ENCODE measurements around the gene ADARB1. TPM values are rescaled to one million over a fixed set of nuclear protein-coding genes. Genes with fewer than 3 reads are reported as not detected.

The ADARB1 gene
- total and polyA plus RNA-seq, 9 donors = 17.3 to 32.1 (median 25.2) TPM

DNA sequence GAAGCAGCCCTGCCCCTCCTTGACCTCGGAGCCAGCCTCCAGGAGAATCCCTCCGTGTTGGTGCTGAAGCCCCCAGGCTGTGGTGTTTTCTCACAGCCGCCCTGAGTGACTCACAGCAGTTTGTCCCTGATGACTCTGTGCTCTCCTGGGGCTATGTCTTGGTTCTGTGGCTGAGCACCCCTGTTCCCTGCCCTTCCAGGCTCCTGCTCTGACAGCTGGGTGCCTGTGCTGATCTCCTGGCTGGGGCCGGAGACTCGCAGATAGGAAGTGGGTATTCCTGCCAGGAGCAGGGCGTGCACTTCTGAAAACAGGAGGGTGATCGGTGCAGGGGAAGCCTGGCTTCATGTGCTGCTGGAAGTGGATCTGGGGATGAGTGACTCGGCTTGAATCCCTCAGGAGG is 178.8 kb downstream of the ADARB1 start:
- Histone ChIP-seq H3K36me3 (ENCODE audit: control insufficient read depth, insufficient read depth, low read length) (no peaks in the 10 kb centered on the region), H3K9me3 (replicated peaks; ENCODE audit: control insufficient read depth, low read depth, low read length) (peaks cover 2% of the 10 kb centered on the region), H3K4me3 (ENCODE audit: low read length) (no peak overlapping the region), H3K27ac (ENCODE audit: low read length) (no peak overlapping the region), H3K27me3 (ENCODE audit: control insufficient read depth, insufficient read depth, low read length) (peaks cover 9% of the 10 kb centered on the region), H3K4me1 (ENCODE audit: control insufficient read depth, insufficient read depth, low read length) (peaks cover 37% of the 10 kb centered on the region)
- 30% methylated on average over 7 of the region's 8 CpGs for WGBS (ENCODE audit: insufficient coverage)
- no peak for DNase-seq

DNA sequence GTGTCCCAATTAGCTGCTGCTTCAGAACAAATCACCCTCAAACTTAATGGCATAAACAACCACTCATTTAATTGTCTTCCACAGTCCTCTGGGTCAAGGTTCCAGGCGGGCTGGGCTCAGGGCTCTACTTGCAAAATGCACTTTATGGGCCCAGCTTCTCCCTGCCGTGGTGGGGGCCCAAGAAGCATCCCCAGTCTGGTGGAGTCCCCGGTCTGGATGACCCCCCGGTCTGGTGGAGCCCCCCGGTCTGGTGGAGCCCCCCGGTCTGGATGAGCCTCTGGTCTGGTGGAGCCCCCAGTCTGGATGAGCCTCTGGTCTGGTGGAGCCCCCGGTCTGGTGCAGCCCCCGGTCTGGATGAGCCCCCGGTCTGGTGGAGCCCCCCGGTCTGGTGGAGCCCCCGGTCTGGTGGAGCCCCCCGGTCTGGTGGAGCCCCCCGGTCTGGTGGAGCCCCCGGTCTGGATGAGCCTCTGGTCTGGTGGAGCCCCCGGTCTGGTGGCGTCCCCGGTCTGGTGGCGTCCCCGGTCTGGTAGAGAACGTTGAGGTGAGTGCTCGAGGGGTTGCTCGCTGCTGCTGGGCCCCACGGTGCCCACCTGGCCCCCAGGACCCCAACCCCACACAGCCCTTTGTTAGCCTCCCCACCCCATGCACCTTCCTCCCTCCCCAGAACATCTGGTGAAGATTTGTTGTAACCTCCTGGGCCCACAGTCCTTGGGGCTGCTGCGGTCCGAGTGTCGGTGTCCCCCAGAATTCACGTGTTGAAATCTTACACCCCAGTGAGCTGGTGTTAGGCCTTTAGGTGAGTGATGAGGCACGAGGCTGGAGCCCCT is 179.5 kb downstream of the ADARB1 start:
- no peak overlapping the region for H3K27ac ChIP-seq (ENCODE audit: low read length)
- DNase-seq = no peak
- peaks cover 12% of the 10 kb centered on the region for H3K27me3 ChIP-seq (ENCODE audit: control insufficient read depth, insufficient read depth, low read length)
- peaks cover 2% of the 10 kb centered on the region for H3K9me3 ChIP-seq (replicated peaks; ENCODE audit: control insufficient read depth, low read depth, low read length)
- no peak overlapping the region for H3K4me3 ChIP-seq (ENCODE audit: low read length)
- WGBS (ENCODE audit: insufficient coverage) = 49% methylated on average over 12 of the region's 28 CpGs
- no peaks in the 10 kb centered on the region for H3K36me3 ChIP-seq (ENCODE audit: control insufficient read depth, insufficient read depth, low read length)
- peaks cover 36% of the 10 kb centered on the region for H3K4me1 ChIP-seq (ENCODE audit: control insufficient read depth, insufficient read depth, low read length)

DNA sequence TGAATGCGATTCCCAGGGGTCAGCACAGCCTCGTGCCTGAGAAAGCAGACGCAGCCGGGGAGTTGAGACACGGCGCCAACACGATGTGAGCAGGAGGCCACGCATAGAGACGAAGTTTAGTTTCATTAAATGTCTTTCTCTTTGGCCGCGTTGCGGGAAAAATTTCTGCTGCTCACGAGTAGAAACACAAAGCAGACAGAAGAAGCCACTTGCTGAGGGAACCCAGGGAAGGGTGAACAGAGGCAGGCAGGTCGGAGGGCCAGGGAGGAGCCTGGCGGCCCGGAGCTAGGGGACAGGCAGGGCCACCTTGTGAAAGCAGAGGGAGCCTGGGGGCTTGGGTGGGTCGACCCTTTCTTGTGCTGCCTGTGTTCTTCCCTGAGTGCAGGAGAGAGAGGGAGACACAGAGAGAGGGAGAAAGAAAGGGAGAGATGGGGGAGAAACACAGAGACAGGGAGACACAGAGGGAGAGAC is 180.1 kb downstream of the ADARB1 start:
- H3K4me3 ChIP-seq (ENCODE audit: low read length) = no peak overlapping the region
- no peak for DNase-seq
- whole genome bisulfite sequencing (ENCODE audit: insufficient coverage) = 44% methylated on average over 16 of the region's 17 CpGs
- no peak overlapping the region for H3K27ac ChIP-seq (ENCODE audit: low read length)
- peaks cover 2% of the 10 kb centered on the region for H3K9me3 ChIP-seq (replicated peaks; ENCODE audit: control insufficient read depth, low read depth, low read length)
- H3K4me1 ChIP-seq (ENCODE audit: control insufficient read depth, insufficient read depth, low read length) = peaks cover 33% of the 10 kb centered on the region
- no peaks in the 10 kb centered on the region for H3K36me3 ChIP-seq (ENCODE audit: control insufficient read depth, insufficient read depth, low read length)
- H3K27me3 ChIP-seq (ENCODE audit: control insufficient read depth, insufficient read depth, low read length) = peaks cover 17% of the 10 kb centered on the region

DNA sequence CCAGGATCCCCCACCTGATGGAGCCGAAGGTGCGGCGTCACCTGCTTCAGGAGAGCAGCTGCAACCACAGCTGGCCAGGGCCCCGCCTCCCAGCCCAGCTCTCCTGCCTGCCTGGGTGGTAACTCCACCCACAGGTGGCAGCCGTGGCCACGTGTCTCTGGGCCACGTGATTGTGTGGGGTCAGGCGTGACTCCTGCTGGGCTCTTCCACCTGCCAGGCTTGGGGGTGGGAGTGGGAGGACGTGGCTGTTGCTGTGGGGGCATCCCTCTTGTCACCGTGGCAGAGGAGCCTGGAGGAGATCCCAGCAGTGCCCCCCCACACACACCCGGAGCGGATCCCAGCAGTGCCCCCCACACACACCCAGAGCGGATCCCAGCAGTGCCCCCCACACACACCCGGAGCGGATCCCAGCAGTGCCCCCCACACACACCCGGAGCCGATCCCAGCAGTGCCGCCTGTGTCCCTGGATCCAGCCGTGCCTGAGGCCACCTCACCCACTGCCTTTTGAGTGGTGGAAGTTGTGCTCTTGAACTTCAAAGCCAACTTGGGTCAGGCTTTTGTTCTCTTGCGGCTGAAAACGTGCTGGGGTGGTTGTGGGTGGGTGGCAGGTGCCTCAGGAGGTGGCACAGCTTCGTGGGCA is 181.1 kb downstream of the ADARB1 start:
- WGBS (ENCODE audit: insufficient coverage) = 96% methylated on average over 9 of the region's 22 CpGs
- Histone ChIP-seq H3K9me3 (replicated peaks; ENCODE audit: control insufficient read depth, low read depth, low read length) (peaks cover 2% of the 10 kb centered on the region), H3K4me1 (ENCODE audit: control insufficient read depth, insufficient read depth, low read length) (peaks cover 33% of the 10 kb centered on the region), H3K4me3 (ENCODE audit: low read length) (no peak overlapping the region), H3K27ac (ENCODE audit: low read length) (no peak overlapping the region), H3K27me3 (ENCODE audit: control insufficient read depth, insufficient read depth, low read length) (peaks cover 18% of the 10 kb centered on the region), H3K36me3 (ENCODE audit: control insufficient read depth, insufficient read depth, low read length) (no peaks in the 10 kb centered on the region)
- no peak for DNase-seq

DNA sequence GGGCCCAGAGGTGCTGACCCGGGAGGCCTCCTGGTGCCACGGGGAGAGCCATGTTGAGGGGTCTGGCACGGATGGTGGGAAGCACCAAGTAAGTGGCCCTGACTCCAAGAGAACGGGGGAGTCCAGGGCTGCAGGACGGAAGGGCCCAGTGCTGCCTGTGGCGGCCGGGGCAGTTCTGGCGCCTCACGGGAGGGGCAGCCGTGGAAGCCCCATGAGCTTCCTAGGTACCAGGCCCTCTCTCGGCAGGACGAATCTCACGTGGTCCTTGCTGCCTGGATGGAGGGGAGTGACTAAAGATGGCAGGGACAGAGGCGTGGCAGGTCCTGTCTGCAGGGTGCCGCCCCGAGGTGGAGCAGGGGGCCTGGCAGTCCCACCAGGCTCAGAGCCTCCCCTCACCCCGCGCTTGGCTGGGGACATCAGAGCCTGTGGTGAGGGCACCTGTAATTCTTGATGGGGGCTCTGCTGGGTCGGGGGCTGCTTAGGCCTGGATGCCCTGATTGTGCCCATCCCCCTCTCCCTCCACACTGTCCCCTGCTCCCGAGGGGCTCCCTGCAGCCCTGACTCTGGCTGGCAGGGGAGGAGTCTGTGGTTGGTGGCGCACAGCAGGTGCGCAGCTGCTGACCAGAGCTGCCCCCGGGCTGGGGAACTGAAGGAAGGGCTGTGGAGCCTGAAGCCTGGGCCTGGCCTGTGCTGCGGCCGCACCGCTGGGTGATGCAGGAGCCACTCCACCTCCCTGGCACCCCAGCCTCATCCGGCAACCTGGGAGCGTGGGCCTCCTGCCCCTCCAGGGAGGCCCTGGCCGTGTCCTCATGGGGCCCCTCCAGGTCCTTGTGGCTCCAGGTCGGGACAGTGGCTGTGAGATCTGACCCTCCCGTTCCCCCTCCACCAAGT is 181.9 kb downstream of the ADARB1 start:
- 74% methylated on average over 23 of the region's 31 CpGs for WGBS (ENCODE audit: insufficient coverage)
- Histone ChIP-seq H3K27ac (ENCODE audit: low read length) (no peak overlapping the region), H3K27me3 (ENCODE audit: control insufficient read depth, insufficient read depth, low read length) (peaks cover 18% of the 10 kb centered on the region)

DNA sequence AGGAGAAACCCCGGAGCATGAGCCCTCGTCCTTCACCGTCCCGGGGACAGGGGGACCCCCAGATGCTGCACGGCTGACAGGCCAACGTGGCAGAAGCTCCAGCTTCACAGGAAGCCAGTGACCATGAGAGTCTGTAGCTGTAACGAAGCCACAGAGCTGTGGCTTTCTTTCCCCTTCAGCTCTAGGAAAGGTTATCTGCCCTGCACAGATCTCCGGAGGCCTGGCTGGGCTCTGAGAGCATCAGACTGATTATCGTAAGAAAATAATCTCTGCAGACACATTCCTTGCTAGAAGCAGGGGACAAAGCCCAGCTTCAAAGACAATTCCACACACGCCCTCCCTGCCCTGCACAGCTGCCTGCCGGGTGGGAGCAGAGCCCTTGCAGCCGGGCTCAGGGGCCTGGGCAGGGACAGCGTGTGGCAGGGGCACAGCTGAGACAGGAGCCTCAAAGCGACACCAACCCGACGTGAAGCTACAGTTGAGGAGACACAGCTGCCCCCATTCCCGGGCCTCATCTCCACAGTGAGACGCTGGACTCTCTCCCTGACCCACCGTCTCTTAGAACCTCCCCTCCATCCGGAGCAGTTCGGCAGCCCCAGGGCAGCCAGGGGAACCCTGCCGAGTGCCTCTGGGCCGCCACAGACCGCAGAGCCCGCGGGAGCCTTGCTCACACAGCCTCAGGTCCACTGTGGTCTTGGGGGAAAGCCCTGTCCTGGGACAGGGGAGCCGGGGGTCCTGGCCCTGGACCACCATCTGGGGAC is 182.7 kb downstream of the ADARB1 start:
- Histone ChIP-seq H3K4me3 (ENCODE audit: low read length) (no peak overlapping the region), H3K27ac (ENCODE audit: low read length) (no peak overlapping the region), H3K4me1 (ENCODE audit: control insufficient read depth, insufficient read depth, low read length) (peaks cover 33% of the 10 kb centered on the region), H3K36me3 (ENCODE audit: control insufficient read depth, insufficient read depth, low read length) (peaks cover 4% of the 10 kb centered on the region), H3K27me3 (ENCODE audit: control insufficient read depth, insufficient read depth, low read length) (peaks cover 18% of the 10 kb centered on the region), H3K9me3 (replicated peaks; ENCODE audit: control insufficient read depth, low read depth, low read length) (no peaks in the 10 kb centered on the region)
- no peak for DNase-seq
- WGBS (ENCODE audit: insufficient coverage) = 28% methylated on average over 22 of the region's 27 CpGs

More for the DNA sequence above, 181.9 kb downstream of the ADARB1 start:
- H3K36me3 ChIP-seq (ENCODE audit: control insufficient read depth, insufficient read depth, low read length) = no peaks in the 10 kb centered on the region
- no peaks in the 10 kb centered on the region for H3K9me3 ChIP-seq (replicated peaks; ENCODE audit: control insufficient read depth, low read depth, low read length)
- DNase-seq = no peak
- peaks cover 33% of the 10 kb centered on the region for H3K4me1 ChIP-seq (ENCODE audit: control insufficient read depth, insufficient read depth, low read length)
- H3K4me3 ChIP-seq (ENCODE audit: low read length) = no peak overlapping the region

DNA sequence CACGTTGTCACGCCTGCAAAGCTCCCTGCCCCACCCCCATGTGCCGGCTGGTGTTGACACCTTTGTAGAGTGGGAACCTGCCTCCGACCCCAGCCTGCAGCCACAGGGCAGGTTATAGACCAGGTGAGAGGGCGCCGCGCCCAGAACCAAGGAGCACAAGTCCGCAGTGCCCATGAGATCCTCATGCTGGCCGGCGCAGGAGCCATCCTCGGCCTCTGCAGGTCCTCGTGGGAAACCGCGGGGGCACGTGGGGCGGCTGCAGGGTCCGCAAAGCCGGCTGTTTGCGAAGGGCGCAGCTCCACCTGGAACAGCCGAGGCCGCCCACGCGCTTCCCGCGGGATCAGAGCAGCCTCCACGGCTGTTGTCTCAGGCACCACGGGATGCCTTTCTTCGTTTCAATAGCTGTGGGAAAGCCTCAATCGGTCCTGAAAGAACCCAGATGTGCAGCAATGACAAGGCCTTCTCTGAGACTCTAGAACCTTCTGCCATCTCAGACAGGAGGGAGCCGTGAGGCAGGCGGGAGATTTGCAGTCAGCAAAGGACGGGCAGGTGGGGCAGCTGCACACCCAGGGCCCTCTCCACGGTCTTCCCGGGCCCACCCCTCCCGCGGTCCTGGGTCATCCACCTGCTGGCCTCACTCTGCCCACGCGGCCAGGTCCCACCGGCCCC is 183.4 kb downstream of the ADARB1 start:
- 52% methylated on average over 31 of the region's 40 CpGs for WGBS (ENCODE audit: insufficient coverage)
- peaks cover 4% of the 10 kb centered on the region for H3K36me3 ChIP-seq (ENCODE audit: control insufficient read depth, insufficient read depth, low read length)
- DNase-seq = no peak
- no peak overlapping the region for H3K4me3 ChIP-seq (ENCODE audit: low read length)
- peaks cover 18% of the 10 kb centered on the region for H3K27me3 ChIP-seq (ENCODE audit: control insufficient read depth, insufficient read depth, low read length)
- H3K4me1 ChIP-seq (ENCODE audit: control insufficient read depth, insufficient read depth, low read length) = peaks cover 33% of the 10 kb centered on the region
- H3K27ac ChIP-seq (ENCODE audit: low read length) = no peak overlapping the region
- no peaks in the 10 kb centered on the region for H3K9me3 ChIP-seq (replicated peaks; ENCODE audit: control insufficient read depth, low read depth, low read length)

DNA sequence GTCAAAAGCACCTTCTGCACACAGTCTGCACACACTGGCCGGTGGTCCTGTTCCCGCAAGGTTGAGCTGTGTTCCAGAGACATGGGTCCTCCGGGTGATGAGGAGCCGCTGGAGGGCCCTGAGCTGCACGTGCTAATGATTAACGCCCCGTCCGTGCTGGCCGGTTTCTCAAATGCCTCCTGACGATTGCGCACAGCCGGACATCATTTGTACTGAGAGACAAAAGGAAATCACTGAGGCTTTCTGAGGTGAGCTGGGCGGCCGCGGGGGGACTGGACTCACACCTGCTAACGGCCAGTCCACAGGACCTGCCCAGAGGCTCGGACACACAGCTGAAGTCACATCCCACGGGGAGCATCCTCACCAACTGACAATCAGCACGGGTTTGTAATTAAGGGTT is 184.1 kb downstream of the ADARB1 start:
- peaks cover 9% of the 10 kb centered on the region for H3K36me3 ChIP-seq (ENCODE audit: control insufficient read depth, insufficient read depth, low read length)
- peaks cover 28% of the 10 kb centered on the region for H3K4me1 ChIP-seq (ENCODE audit: control insufficient read depth, insufficient read depth, low read length)
- no peaks in the 10 kb centered on the region for H3K9me3 ChIP-seq (replicated peaks; ENCODE audit: control insufficient read depth, low read depth, low read length)
- WGBS (ENCODE audit: insufficient coverage) = 25% methylated on average over 17 of the region's 19 CpGs
- no peak overlapping the region for H3K27ac ChIP-seq (ENCODE audit: low read length)
- no peak for DNase-seq
- peaks cover 18% of the 10 kb centered on the region for H3K27me3 ChIP-seq (ENCODE audit: control insufficient read depth, insufficient read depth, low read length)
- H3K4me3 ChIP-seq (ENCODE audit: low read length) = no peak overlapping the region

DNA sequence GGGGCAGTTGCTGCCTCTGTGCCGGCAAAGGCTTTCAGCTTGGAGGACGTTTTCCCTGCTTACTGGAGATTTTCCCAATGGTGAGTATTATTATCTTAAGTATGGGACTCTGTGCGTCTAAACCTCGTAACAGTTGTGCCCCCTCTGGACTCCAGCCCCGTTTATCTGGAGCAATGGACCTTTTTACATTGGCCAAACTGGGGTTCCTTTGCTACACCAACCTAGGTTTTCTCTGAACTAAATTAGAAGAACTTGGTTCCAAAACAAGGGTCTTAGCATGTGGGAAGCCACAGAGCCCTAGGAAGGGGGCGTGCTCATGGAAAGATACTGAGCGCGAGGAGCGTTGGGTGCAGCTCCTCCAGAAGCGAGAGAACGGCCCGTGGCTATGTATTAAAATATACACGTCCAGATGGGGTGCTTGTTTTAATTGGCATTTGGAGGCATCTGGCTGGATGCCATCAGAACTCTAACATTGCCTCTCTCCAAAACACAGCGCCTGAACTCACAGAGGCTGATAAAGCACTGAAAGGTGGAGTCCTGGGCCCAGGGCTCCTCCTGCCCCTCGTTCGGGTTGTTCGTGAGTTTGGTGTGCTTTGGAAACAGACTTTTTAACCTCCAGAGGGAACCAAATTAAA is 184.9 kb downstream of the ADARB1 start:
- WGBS (ENCODE audit: insufficient coverage) = 97% methylated on average over 5 of the region's 17 CpGs
- no peaks in the 10 kb centered on the region for H3K9me3 ChIP-seq (replicated peaks; ENCODE audit: control insufficient read depth, low read depth, low read length)
- DNase-seq = no peak
- peaks cover 18% of the 10 kb centered on the region for H3K36me3 ChIP-seq (ENCODE audit: control insufficient read depth, insufficient read depth, low read length)
- peaks cover 28% of the 10 kb centered on the region for H3K4me1 ChIP-seq (ENCODE audit: control insufficient read depth, insufficient read depth, low read length)
- peaks cover 18% of the 10 kb centered on the region for H3K27me3 ChIP-seq (ENCODE audit: control insufficient read depth, insufficient read depth, low read length)
- no peak overlapping the region for H3K27ac ChIP-seq (ENCODE audit: low read length)
- no peak overlapping the region for H3K4me3 ChIP-seq (ENCODE audit: low read length)

All from muscle of leg (tissue), 11 donors.